ENCODE measurements around the gene TNFAIP6. TPM values are rescaled to one million over a fixed set of nuclear protein-coding genes. Genes with fewer than 3 reads are reported as not detected.
"Not testable (repeated sequence)": the region's sequence is repeated elsewhere in the genome, so short reads cannot be mapped to it uniquely, and the experiment has no call there.

TNFAIP6 gene
- 0.80 TPM for polyA plus RNA-seq (2012; ENCODE audit: low read depth, missing spikeins)

- no peak for DNase-seq (ENCODE audit: insufficient read length, low spot score)
- FAIRE-seq = no peak
- no peak for TF ChIP-seq POLR2AphosphoS5 (IDR thresholded peaks at IDR 0.05; ENCODE audit: low read depth, low read length)
- TF ChIP-seq PAX5 (IDR thresholded peaks at IDR 0.05; ENCODE audit: insufficient read depth, low read length, severe bottlenecking) = no peak
- TF ChIP-seq POLR2A (IDR thresholded peaks at IDR 0.05; ENCODE audit: low read depth, low read length) = no peak
- TF ChIP-seq TAF1 (IDR thresholded peaks at IDR 0.05; ENCODE audit: low read depth, low read length) = no peak
- no peak for TF ChIP-seq POU2F2 (IDR thresholded peaks at IDR 0.05; ENCODE audit: low read depth, low read length)
- no peak for TF ChIP-seq SPI1 (IDR thresholded peaks at IDR 0.05; ENCODE audit: low read depth, low read length)
Measured at GRCh38 chr2:151357359-151357758, at the start of gene TNFAIP6. Gene TNFAIP6, plus strand, starts transcription at chr2:151357592. Its CDS starts 75 bp downstream, at chr2:151357667.

DNA sequence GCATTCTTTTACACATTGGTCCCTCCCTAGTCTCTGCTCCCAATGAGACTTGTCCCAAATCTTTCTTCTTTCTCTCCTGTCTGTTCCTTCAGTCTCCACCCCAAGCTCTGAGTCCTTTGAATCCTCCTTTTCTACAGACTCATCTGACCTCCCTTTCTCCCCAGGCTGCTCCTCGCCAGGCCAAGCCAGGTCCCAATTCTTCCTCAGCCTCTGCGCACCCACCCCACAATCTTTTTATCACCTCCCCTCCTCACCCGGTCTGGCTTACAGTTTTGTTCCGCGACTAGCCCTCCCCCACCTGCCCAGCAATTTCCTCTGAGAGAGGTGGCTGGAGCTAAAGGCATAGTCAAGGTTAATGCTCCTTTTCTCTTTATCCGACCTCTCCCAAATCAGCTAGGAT, 47.1 kb upstream of the TNFAIP6 start:
- FAIRE-seq; DNase-seq (ENCODE audit: insufficient read length, low spot score): not testable (repeated sequence)

- DNase-seq (ENCODE audit: insufficient read length, low spot score); FAIRE-seq: not testable (repeated sequence)
Measured at GRCh38 chr2:151312440-151312839, 45.0 kb upstream of the TNFAIP6 start.

DNA sequence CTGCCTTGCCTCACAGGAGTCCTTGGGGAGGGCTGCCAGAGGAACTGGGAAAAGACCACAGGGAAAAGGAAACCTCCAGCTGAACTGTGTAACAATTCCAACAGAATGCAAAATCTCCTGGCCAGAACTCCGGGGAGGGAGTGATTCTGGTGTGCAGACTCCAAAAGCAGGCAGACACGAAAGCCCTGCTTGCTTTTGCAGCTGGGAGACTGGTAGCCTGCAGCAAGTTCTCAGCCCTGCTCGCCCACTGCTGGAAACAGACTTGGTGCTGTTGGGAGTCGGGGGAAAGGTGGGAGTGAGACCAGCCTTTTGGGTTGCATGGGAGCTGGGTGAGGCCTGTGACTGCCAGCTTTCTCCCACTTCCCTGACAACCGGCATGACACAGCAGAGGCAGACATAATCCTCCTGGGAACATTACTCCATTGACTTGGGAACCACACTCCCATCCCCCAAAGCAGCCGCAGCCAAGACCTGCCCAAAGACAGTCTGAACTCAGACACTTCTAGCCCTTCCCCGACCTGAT, 42.0 kb upstream of the TNFAIP6 start:
- FAIRE-seq (no peak), DNase-seq (ENCODE audit: insufficient read length, low spot score) (no peak)
- TF ChIP-seq POLR2A (IDR thresholded peaks at IDR 0.05; ENCODE audit: low read depth, low read length) = no peak
- no peak for TF ChIP-seq PAX5 (IDR thresholded peaks at IDR 0.05; ENCODE audit: insufficient read depth, low read length, severe bottlenecking)
- no peak for TF ChIP-seq POU2F2 (IDR thresholded peaks at IDR 0.05; ENCODE audit: low read depth, low read length)

GRCh38 chr2:151325581-151326095, 31.8 kb upstream of the TNFAIP6 start:
- DNase-seq (ENCODE audit: insufficient read length, low spot score) (no peak), FAIRE-seq (no peak)
- TF ChIP-seq POLR2A (IDR thresholded peaks at IDR 0.05; ENCODE audit: low read depth, low read length) = no peak
- no peak for TF ChIP-seq SPI1 (IDR thresholded peaks at IDR 0.05; ENCODE audit: low read depth, low read length)
- no peak for TF ChIP-seq POLR2AphosphoS5 (IDR thresholded peaks at IDR 0.05; ENCODE audit: low read depth, low read length)
- no peak for TF ChIP-seq TAF1 (IDR thresholded peaks at IDR 0.05; ENCODE audit: low read depth, low read length)

DNA sequence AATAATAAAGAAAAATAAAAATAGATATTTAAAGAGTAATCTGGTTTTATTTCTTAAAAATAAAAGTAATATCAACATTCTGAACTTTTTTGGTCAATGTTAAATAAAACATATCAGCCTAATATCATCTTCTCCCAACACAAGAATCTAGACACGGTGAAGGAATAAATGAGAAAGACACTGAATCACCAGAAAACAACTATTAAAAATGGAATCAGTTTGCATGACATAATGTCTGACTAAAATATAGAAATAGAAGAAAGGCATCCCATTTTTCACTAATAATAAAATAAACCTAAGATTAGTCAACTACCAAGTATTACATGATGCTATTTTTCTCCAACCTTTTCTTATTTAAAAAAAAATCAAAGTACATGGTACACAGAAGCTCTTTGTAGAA, 30.8 kb upstream of the TNFAIP6 start:
- FAIRE-seq = no peak

DNA sequence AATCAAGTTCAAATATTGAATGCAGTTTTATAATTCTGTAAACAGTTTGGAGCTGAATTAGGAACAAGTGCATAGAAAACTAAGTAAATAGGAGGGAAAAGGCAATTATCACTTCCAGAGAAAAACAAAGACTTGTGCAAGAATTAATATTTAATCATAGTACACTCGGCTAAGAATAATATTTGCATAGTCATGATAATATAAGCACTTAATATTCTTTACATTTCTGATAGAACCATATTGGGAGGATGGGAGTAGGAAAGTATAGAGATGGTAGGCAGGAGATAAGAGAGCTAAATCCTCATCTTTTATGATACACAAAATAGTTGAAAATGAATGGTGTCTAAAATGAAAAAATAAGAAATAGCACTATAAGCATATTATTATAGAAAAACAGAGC, 27.4 kb upstream of the TNFAIP6 start:
- TF ChIP-seq SPI1 (IDR thresholded peaks at IDR 0.05; ENCODE audit: low read depth, low read length) = no peak
- no peak for TF ChIP-seq TAF1 (IDR thresholded peaks at IDR 0.05; ENCODE audit: low read depth, low read length)
- TF ChIP-seq POLR2AphosphoS5 (IDR thresholded peaks at IDR 0.05; ENCODE audit: low read depth, low read length) = no peak
- TF ChIP-seq POU2F2 (IDR thresholded peaks at IDR 0.05; ENCODE audit: low read depth, low read length) = no peak
- no peak for TF ChIP-seq PAX5 (IDR thresholded peaks at IDR 0.05; ENCODE audit: insufficient read depth, low read length, severe bottlenecking)
- DNase-seq (ENCODE audit: insufficient read length, low spot score) (no peak), FAIRE-seq (no peak)

More for the DNA sequence above, 30.8 kb upstream of the TNFAIP6 start:
- TF ChIP-seq SPI1 (IDR thresholded peaks at IDR 0.05; ENCODE audit: low read depth, low read length) (no peak), POLR2AphosphoS5 (IDR thresholded peaks at IDR 0.05; ENCODE audit: low read depth, low read length) (no peak), TAF1 (IDR thresholded peaks at IDR 0.05; ENCODE audit: low read depth, low read length) (no peak), PAX5 (IDR thresholded peaks at IDR 0.05; ENCODE audit: insufficient read depth, low read length, severe bottlenecking) (no peak), POU2F2 (IDR thresholded peaks at IDR 0.05; ENCODE audit: low read depth, low read length) (no peak), POLR2A (IDR thresholded peaks at IDR 0.05; ENCODE audit: low read depth, low read length) (no peak)
- DNase-seq (ENCODE audit: insufficient read length, low spot score) = no peak

DNA sequence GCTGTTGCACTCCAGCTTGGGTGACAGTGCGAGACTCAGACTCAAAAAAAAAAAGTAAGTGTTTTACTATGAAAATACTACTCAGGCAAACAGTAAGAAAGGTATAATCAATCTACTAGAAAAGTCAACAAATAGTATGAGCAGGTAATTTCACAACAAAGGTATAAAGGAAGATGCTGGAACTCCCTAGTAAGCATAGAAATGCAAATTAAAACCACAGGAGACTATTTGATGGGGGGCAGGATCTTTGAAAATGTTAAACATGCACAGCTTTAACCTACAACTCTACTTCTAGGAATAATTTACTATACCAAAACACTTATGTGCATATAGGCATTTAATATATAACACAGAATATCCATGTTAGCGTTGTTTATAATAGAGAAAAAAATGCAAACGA, 24.3 kb upstream of the TNFAIP6 start:
- FAIRE-seq = no peak
- TF ChIP-seq TAF1 (IDR thresholded peaks at IDR 0.05; ENCODE audit: low read depth, low read length) = no peak
- no peak for TF ChIP-seq POLR2A (IDR thresholded peaks at IDR 0.05; ENCODE audit: low read depth, low read length)
- no peak for TF ChIP-seq PAX5 (IDR thresholded peaks at IDR 0.05; ENCODE audit: insufficient read depth, low read length, severe bottlenecking)
- TF ChIP-seq SPI1 (IDR thresholded peaks at IDR 0.05; ENCODE audit: low read depth, low read length) = no peak
- no peak for TF ChIP-seq POU2F2 (IDR thresholded peaks at IDR 0.05; ENCODE audit: low read depth, low read length)
- TF ChIP-seq POLR2AphosphoS5 (IDR thresholded peaks at IDR 0.05; ENCODE audit: low read depth, low read length) = no peak
- no peak for DNase-seq (ENCODE audit: insufficient read length, low spot score)

- DNase-seq (ENCODE audit: insufficient read length, low spot score) = no peak
- TF ChIP-seq PAX5 (IDR thresholded peaks at IDR 0.05; ENCODE audit: insufficient read depth, low read length, severe bottlenecking) (no peak), POLR2AphosphoS5 (IDR thresholded peaks at IDR 0.05; ENCODE audit: low read depth, low read length) (no peak), POLR2A (IDR thresholded peaks at IDR 0.05; ENCODE audit: low read depth, low read length) (no peak), SPI1 (IDR thresholded peaks at IDR 0.05; ENCODE audit: low read depth, low read length) (no peak), POU2F2 (IDR thresholded peaks at IDR 0.05; ENCODE audit: low read depth, low read length) (no peak), TAF1 (IDR thresholded peaks at IDR 0.05; ENCODE audit: low read depth, low read length) (no peak)
- no peak for FAIRE-seq
Measured at GRCh38 chr2:151334082-151334815, 23.1 kb upstream of the TNFAIP6 start.

DNA sequence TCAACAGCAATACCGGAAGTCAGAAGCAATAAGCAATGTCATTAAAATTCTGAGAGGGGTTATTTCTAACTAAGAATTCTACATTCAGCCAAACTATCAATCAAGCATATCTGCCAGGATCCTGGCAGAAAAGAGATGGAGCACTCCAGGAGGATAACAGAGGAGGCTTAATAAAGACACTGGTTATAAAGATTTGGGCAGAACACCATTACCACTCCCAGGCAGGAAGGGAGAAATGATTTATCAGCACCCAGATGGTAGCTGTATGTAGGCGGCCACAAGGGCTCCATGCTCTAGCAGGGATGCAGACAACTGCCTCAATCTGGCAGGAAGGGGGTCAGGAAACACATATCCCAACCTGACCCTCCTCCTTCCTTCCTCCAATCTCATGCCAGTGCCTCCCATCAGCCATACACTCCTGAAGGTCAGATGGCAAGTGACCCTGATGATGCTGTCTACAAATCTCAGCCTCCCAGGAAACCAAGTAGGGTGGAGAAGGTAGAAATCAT, 20.5 kb upstream of the TNFAIP6 start:
- TF ChIP-seq PAX5 (IDR thresholded peaks at IDR 0.05; ENCODE audit: insufficient read depth, low read length, severe bottlenecking) (no peak), POLR2A (IDR thresholded peaks at IDR 0.05; ENCODE audit: low read depth, low read length) (no peak), TAF1 (IDR thresholded peaks at IDR 0.05; ENCODE audit: low read depth, low read length) (no peak), SPI1 (IDR thresholded peaks at IDR 0.05; ENCODE audit: low read depth, low read length) (no peak), POU2F2 (IDR thresholded peaks at IDR 0.05; ENCODE audit: low read depth, low read length) (no peak), POLR2AphosphoS5 (IDR thresholded peaks at IDR 0.05; ENCODE audit: low read depth, low read length) (no peak)
- DNase-seq (ENCODE audit: insufficient read length, low spot score) (no peak), FAIRE-seq (no peak)
